Kidney epithelial cell (primary cell): ENCODE results near the gene STAMBPL1. TPM values are rescaled to one million over a fixed set of nuclear protein-coding genes. Genes with fewer than 3 reads are reported as not detected.

Experiments used
- DNase-seq: peaks from one replicate; pipeline ENCODE4 v3.0.0-alpha.2; 2010; ENCODE audit warnings: low read depth
- H3K27me3 ChIP-seq: 2 replicates; pipeline ENCODE4 v1.6.0; 2011; ENCODE audit warnings: low read length; ENCODE audit not compliant: control insufficient read depth, insufficient read depth
- H3K36me3 ChIP-seq: 2 replicates; pipeline ENCODE4 v1.5.1; 2011; ENCODE audit warnings: low read length; ENCODE audit not compliant: control insufficient read depth, insufficient read depth
- H3K4me3 ChIP-seq: 2 replicates; pipeline ENCODE4 v1.5.1; 2011; ENCODE audit warnings: low read depth, mild to moderate bottlenecking, control low read depth, low read length
- CTCF ChIP-seq: IDR thresholded peaks from 2 replicates; pipeline ENCODE4 v1.5.1; 2011; ENCODE audit warnings: mild to moderate bottlenecking, moderate library complexity, low read length, control low read depth, inconsistent platforms; ENCODE audit not compliant: insufficient read depth, poor library complexity, severe bottlenecking
- total RNA-seq: library from RNA; depleted of rRNA; stranded (reverse); fragments of >200 nt; gene quantifications from 2 replicates; pipeline ENCODE4 v1.2.3, GENCODE V29; 2015

Gene STAMBPL1
- total RNA-seq, 1 donor from 2014 or later, result 5.2 TPM

DNA sequence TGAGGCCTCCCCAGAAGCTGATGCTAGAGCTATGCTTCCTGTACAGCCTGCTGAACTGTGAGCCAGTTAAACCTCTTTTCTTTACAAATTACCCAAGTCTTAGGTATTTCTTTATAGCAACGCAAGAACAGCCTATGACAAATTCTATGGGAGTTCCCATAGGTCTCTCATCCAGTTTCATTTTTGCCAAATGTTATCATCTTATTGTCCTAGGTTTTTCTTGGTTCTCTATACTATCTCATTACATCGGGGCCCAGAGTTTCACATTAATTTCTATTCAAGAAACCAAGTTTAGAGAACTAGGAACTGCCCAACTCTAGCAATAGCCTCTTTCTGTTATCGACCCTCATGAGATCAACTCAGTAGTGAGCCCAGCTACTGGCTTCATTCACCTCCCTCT lies 56.6 kb downstream of the STAMBPL1 start:
- no peak for TF ChIP-seq CTCF
- no peak overlapping the region for H3K4me3 ChIP-seq

DNA sequence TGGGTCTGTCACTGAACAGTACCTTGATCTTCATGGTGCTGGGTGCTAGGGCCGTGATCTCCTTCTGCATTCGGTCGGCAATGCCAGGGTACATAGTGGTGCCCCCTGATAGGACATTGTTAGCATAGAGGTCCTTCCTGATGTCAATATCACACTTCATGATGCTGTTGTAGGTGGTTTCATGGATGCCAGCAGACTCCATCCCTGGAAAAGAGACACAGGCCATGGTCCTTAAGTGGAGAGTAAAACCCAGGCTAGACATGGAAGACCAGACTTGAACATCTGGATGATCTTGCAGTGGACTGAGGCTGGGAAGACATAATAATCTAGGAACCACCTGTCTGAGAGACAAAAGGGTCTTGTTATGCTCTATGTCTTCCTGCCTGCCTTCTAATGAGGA lies 58.0 kb downstream of the STAMBPL1 start:
- no peak for DNase-seq
- Histone ChIP-seq H3K4me3 (no peak overlapping the region), H3K36me3 (no peaks in the 10 kb centered on the region), H3K27me3 (no peaks in the 10 kb centered on the region)
- TF ChIP-seq CTCF, result no peak

More for the DNA sequence above, 56.6 kb downstream of the STAMBPL1 start:
- no peak for DNase-seq
- H3K36me3 ChIP-seq, result no peaks in the 10 kb centered on the region
- no peaks in the 10 kb centered on the region for H3K27me3 ChIP-seq

DNA sequence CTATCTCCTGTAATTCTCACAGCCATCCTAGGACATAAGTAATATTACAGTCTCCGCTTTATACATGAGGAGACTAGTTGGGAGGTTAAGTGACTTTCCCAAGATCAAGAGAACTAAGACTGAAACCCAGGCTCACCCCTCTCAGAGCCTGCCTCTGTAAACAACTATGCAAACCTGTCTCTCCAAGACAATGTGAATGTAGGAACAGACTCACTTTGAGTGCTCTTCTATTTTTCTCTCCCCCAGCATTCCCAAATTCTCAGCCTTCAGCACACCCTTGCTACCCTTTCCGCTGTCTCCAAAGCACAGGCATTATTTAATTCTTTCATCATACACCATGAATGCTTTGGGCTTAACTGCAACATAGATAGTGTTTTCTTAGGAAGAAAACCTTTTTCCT lies 58.9 kb downstream of the STAMBPL1 start:
- Histone ChIP-seq H3K27me3 (no peaks in the 10 kb centered on the region), H3K4me3 (no peak overlapping the region), H3K36me3 (no peaks in the 10 kb centered on the region)
- DNase-seq, result no peak
- TF ChIP-seq CTCF, result no peak

DNA sequence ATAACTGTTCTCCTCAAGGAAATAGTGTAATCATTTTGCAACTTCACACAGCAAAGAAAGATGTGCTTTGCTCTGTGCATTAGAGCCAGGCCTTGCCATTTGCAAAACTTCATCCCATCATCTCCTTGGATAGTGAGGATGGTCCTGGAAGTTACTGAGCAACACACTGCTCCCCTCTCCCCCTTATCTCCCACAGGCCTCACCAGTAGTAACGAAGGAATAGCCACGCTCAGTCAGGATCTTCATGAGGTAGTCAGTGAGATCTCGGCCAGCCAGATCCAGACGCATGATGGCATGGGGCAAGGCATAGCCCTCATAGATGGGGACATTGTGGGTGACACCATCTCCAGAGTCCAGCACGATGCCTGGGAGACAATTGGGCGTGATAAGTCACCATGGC lies 61.0 kb downstream of the STAMBPL1 start:
- no peak for TF ChIP-seq CTCF
- no peak for DNase-seq
- no peaks in the 10 kb centered on the region for H3K27me3 ChIP-seq
- no peaks in the 10 kb centered on the region for H3K36me3 ChIP-seq
- H3K4me3 ChIP-seq, result no peak overlapping the region

- no peak for TF ChIP-seq CTCF
- DNase-seq, result no peak
- H3K4me3 ChIP-seq, result no peak overlapping the region
- H3K27me3 ChIP-seq, result no peaks in the 10 kb centered on the region
- H3K36me3 ChIP-seq, result no peaks in the 10 kb centered on the region
Measured at GRCh38 chr10:88943778-88944177, 63.7 kb downstream of the STAMBPL1 start.

- DNase-seq, result no peak
- TF ChIP-seq CTCF, result no peak
- Histone ChIP-seq H3K36me3 (no peaks in the 10 kb centered on the region), H3K4me3 (no peak overlapping the region), H3K27me3 (no peaks in the 10 kb centered on the region)
Measured at GRCh38 chr10:88944813-88945212, 64.8 kb downstream of the STAMBPL1 start.
